ENCODE measurements around the gene SPDYE16.
"Not testable (repeated sequence)": the region's sequence is repeated elsewhere in the genome, so short reads cannot be mapped to it uniquely, and the experiment has no call there.

Gene SPDYE16

GRCh38 chr7:76503244-76503643 lies 39.9 kb downstream of the SPDYE16 start:
- not testable (repeated sequence) for DNase-seq

GRCh38 chr7:76502836-76503235 lies 40.3 kb downstream of the SPDYE16 start:
- not testable (repeated sequence) for DNase-seq

- DNase-seq: not testable (repeated sequence)
These were observed 40.9 kb downstream of the SPDYE16 start for GRCh38 chr7:76502224-76502623.

GRCh38 chr7:76499924-76500241 lies 43.2 kb downstream of the SPDYE16 start:
- DNase-seq: not testable (repeated sequence)

GRCh38 chr7:76499201-76499923 lies 43.7 kb downstream of the SPDYE16 start:
- DNase-seq: not testable (repeated sequence)

GRCh38 chr7:76498583-76499200 lies 44.4 kb downstream of the SPDYE16 start:
- not testable (repeated sequence) for DNase-seq

GRCh38 chr7:76497918-76498582 lies 45.0 kb downstream of the SPDYE16 start:
- not testable (repeated sequence) for DNase-seq

GRCh38 chr7:76495717-76496116 lies 47.4 kb downstream of the SPDYE16 start:
- DNase-seq: not testable (repeated sequence)

- DNase-seq: not testable (repeated sequence)
These were observed 51.0 kb downstream of the SPDYE16 start for GRCh38 chr7:76492139-76492538.

- not testable (repeated sequence) for DNase-seq
These were observed 55.1 kb downstream of the SPDYE16 start for GRCh38 chr7:76487969-76488368.

- not testable (repeated sequence) for DNase-seq
These were observed 56.5 kb downstream of the SPDYE16 start for GRCh38 chr7:76486618-76487017.

- DNase-seq: not testable (repeated sequence)
These were observed 57.1 kb downstream of the SPDYE16 start for GRCh38 chr7:76485822-76486610.

GRCh38 chr7:76484456-76484855 lies 58.6 kb downstream of the SPDYE16 start:
- not testable (repeated sequence) for DNase-seq

GRCh38 chr7:76483081-76483480 lies 60.0 kb downstream of the SPDYE16 start:
- DNase-seq: not testable (repeated sequence)

- not testable (repeated sequence) for DNase-seq
These were observed 60.4 kb downstream of the SPDYE16 start for GRCh38 chr7:76482660-76483059.
